Measurements from ENCODE around the gene NUFIP1. TPM values are rescaled to one million over a fixed set of nuclear protein-coding genes. Genes with fewer than 3 reads are reported as not detected.

NUFIP1 gene
- total RNA-seq, 1 experiment from 2014 or later = 12.2 TPM

DNA sequence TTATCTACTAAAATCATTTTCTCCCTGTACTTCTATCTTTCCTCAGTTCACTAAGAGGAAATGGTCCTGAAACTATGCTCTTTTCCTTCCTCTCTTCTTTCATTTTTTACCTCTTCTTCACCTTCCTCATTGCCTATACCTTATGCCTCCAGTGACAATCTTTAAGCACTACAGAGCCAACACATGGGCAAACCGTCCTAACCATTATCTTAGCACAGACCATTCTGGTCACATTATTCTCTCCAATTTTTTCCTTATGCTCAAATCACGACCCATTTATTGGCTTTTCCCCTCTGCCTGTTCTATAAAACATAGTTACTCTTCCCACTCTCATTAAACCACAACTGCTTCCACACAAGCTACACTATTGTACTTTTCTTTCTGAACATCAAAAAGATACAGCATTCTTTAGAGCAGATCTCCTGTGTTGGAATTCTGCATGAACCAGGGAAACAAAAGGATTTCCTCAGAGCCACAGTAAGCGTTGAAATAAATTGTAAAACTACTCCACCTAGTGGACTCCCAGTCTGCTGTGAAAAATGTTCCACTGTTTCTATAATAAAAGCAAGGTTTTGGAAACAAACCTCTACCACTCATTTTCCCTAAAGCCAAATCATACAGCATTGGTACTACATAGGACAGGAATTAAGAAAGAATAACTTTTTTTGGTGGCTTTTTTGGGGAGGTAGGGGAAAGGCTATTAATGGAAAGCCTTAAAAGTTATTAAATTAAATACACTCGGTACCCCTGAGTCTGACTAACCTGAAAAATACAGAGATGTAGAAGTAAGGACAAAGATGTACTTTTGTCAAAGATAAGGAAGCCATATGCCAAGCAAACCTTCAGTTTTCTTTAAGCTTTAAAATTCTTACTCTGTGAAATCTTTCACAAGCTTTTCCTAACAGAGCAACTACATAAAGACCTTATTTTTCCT lies 19.5 kb downstream of the NUFIP1 start:
- Histone ChIP-seq H3K4me3 (replicated peaks in 1 of 2; ENCODE audit: low read depth in 1 of 2, low read length in 2 of 2) (no peak overlapping the region), H3K27ac (ENCODE audit: low read depth, low read length) (no peak overlapping the region), H2AFZ (ENCODE audit: low read depth, low read length, poor library complexity, severe bottlenecking) (no peak overlapping the region), H3K4me2 (ENCODE audit: low read length) (no peak overlapping the region), H4K20me1 (ENCODE audit: insufficient read depth) (peaks cover 10% of the 10 kb centered on the region; the same call in 1 of the 2 replicates), H3K9ac (ENCODE audit: low read length) (no peak overlapping the region), H3K27me3 (ENCODE audit: insufficient read depth, low read length) (no peaks in the 10 kb centered on the region), H3K4me1 (ENCODE audit: control insufficient read depth in 1 of 2, insufficient read depth in 2 of 2, low read length in 2 of 2) (no peaks in the 10 kb centered on the region), H3K9me2 (ENCODE audit: insufficient read depth) (no peaks in the 10 kb centered on the region), H3K79me2 (ENCODE audit: insufficient read depth, low read length) (peaks cover 55% of the 10 kb centered on the region), H3K36me3 (ENCODE audit: control insufficient read depth in 1 of 2, insufficient read depth in 2 of 2, low read length in 2 of 2) (peaks cover 12 to 19% of the 10 kb centered on the region in 2 experiments; a peak in 2 of 4 replicates), H3K9me3 (ENCODE audit: control insufficient read depth in 1 of 2, insufficient read depth in 1 of 2, low read depth in 1 of 2, low read length in 2 of 2) (no peaks in the 10 kb centered on the region)
- TF ChIP-seq RAD21 (IDR thresholded peaks at IDR 0.05; ENCODE audit: low read depth) (peak; percentile 86), REST (IDR thresholded peaks at IDR 0.05; ENCODE audit: low read depth) (no peak), CTCF (IDR thresholded peaks at IDR 0.05 in 2 of 3, conservative IDR thresholded peaks at IDR 0.05 in 1 of 3; ENCODE audit: borderline replicate concordance in 1 of 3, insufficient read depth in 1 of 3, low read depth in 2 of 3, low read length in 2 of 3) (peak; percentile 63 to 85 (median 68)), ZNF274 (IDR thresholded peaks at IDR 0.05; ENCODE audit: low read depth, low read length) (no peak)
- peak; percentile 66 for ATAC-seq
- POLR2A ChIA-PET = no interaction called here
- CTCF ChIA-PET = interaction anchor here (2.1 kb wide), 1 partner anchor 486 kb away, joined by 9 read pairs; no protein-coding TSS in a partner anchor
- RAD21 ChIA-PET (ENCODE audit: low non-redundant PET in 1 of 2, low total read pairs in 2 of 2, uncharacterized antibody in 2 of 2, unreplicated experiment in 2 of 2) = no interaction called here
- intact Hi-C loops (cut with micrococcal nuclease) = loop anchor here (1.0 to 2.0 kb wide), 2 partner anchors 487 to 1065 kb away; no protein-coding TSS in a partner anchor
- DNase-seq (ENCODE audit: low read depth, low spot score) = peak; percentile 26
- BruUV-seq (replicated peaks) = no TSS peak

All from HCT116 (cell line).